K562 treated with DMSO at 1 percent for 24 hours (cell line): ENCODE data around the gene SPRR1B. TPM values are rescaled to one million over a fixed set of nuclear protein-coding genes. Genes with fewer than 3 reads are reported as not detected.

Experiments
- total RNA-seq: library from RNA; unstranded; fragments of 300-600 nt; gene quantifications from 2 replicates; pipeline ENCODE4 v1.2.3, GENCODE V29; 2022; ENCODE audit warnings: low read depth; ENCODE audit not compliant: insufficient read depth

Gene SPRR1B
- not detected in 2 replicates for total RNA-seq

DNA sequence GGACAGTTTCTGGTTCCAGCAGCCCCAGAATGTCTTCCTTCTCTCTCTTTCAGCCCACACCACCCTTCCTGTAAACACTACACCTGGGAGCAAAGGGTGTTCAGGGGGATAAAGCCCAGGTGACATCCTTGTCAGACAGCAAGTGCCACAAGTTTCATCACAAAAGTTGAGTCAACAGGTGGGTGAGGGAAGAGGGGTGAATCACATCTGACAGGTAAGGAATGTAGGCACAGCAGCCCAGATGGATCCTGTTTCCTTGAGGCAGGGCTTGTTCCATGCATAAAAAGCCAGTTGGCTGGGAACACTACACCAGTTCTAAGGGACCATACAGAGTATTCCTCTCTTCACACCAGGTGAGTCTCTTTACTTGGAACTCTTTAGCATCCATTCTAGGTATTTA lies at the start of gene SPRR1B:
SPRR1B (plus strand) TSS at position 309 of the 400 bp plus-strand sequence. CDS start 1,143 bp downstream, outside the sequence.

GRCh38 chr1:152983743-152984142 lies 47.3 kb upstream of the SPRR1B start, which contains the start of gene SPRR1A:
Gene SPRR1A, plus strand, starts transcription at chr1:152984081. Its CDS starts 1,150 bp downstream, at chr1:152985231.

DNA sequence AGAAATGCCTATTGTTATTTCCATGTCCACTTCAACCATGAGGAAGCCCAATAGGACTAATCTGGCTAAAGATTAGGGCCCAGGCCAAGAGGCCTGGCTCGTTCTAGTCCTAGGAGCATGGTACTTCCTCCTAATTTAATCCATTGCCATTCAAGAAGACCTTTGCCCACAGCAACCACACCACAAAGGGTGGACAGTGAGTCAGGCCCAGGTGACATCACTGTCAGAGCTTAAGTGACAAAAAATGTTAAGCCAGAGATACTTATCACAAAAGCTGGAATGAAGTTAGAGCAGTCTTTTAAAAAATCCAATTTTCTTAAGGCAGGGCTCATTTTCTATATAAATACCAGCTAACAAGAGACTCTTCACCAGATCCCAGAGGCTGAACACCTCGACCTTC lies 29.6 kb upstream of the SPRR1B start, which contains the start of gene SPRR3:
SPRR3 (plus strand) TSS at position 368 of the 400 bp plus-strand sequence. CDS start 1,272 bp downstream, outside the sequence.

DNA sequence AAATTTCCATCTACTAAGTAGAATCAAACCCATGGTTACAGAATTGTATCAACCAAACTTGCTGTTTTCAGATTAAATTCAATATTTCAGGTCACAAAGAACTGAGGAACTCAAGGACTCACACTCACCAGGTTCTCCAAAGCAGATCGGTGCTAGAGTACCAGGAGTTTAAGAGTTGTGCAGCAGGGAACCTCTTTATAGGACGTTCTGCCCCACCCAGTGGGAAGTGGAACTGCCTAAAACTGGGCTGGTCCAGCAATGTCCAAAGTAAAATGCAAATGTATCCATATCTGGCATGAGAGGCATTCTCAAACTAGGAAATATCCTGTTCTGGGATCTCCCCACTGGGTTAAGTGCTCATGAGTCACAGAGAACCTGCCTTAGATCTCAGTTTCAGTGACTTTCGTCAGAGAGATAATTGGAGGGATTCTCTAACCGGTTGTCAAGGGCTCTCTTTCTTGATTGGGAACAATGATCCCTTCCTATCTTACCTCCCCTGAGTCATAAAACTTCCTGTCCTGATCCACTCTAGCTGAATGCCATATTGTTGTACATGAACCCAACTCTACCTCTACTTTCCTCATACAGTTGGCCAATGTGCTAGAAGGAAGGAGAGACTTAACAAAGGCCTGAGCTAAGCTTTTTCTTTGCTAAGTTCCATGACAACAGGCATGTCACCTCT lies 10.1 kb downstream of the SPRR1B start, which contains the start of gene SPRR2D:
SPRR2D (minus strand) TSS at position 171 of the 682 bp plus-strand sequence. CDS start 774 bp downstream, outside the sequence.

GRCh38 chr1:153057375-153057774 lies 26.4 kb downstream of the SPRR1B start, which contains the start of gene SPRR2A:
Gene SPRR2A, minus strand, starts transcription at chr1:153057512. Its CDS starts 777 bp downstream, at chr1:153056735.

DNA sequence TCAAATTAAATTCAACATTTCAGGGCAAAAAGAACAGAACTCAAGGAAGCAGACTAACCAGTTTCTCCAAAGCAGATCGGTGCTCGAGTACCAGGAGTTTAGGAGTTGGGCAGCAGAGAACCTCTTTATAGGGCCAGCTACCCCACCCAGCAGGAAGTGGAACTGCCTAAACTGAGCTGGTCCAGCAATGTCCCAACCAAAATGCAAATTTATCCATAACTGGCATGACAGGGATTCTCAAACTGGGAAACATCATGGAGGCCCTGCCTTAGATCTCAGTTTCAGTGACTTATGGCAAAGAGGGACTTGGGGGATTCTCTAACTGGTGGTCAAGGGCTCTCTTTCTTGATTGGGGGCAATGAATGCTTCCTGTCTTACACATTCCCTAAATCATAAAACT lies 40.5 kb downstream of the SPRR1B start, which contains the start of gene SPRR2B:
SPRR2B (minus strand) TSS at position 101 of the 400 bp plus-strand sequence. CDS start 772 bp downstream, outside the sequence.

Other genes with a start within 250 kb of the SPRR1B start
- gene LCE1E, start 244.9 kb upstream of the SPRR1B start, total RNA-seq, result not detected in 2 replicates
- not detected in 2 replicates for gene LCE1D, start 234.5 kb upstream of the SPRR1B start, total RNA-seq
- not detected in 2 replicates for gene LCE1C, start 224.6 kb upstream of the SPRR1B start, total RNA-seq
- not detected in 2 replicates for gene LCE1B, start 219.2 kb upstream of the SPRR1B start, total RNA-seq
- not detected in 2 replicates for gene LCE1A, start 203.7 kb upstream of the SPRR1B start, total RNA-seq
- gene LCE6A, start 188.3 kb upstream of the SPRR1B start, total RNA-seq, result not detected in 2 replicates
- not detected in 2 replicates for gene LCE7A, start 171.2 kb upstream of the SPRR1B start, total RNA-seq
- not detected in 2 replicates for gene SMCP, start 152.9 kb upstream of the SPRR1B start, total RNA-seq
- not detected in 2 replicates for gene IVL, start 122.7 kb upstream of the SPRR1B start, total RNA-seq
- not detected in 2 replicates for gene SPRR5, start 84.0 kb upstream of the SPRR1B start, total RNA-seq
- not detected in 2 replicates for gene SPRR4, start 60.6 kb upstream of the SPRR1B start, total RNA-seq
- gene SPRR1A, start 47.1 kb upstream of the SPRR1B start, total RNA-seq, result not detected in 2 replicates
- gene SPRR3, start 29.5 kb upstream of the SPRR1B start, total RNA-seq, result not detected in 2 replicates
- 13.6 and 13.7 TPM in 2 replicates for gene SPRR2D, start 9.9 kb downstream of the SPRR1B start, total RNA-seq
- not detected in 2 replicates for gene SPRR2A, start 26.3 kb downstream of the SPRR1B start, total RNA-seq
- not detected in 2 replicates for gene SPRR2B, start 40.4 kb downstream of the SPRR1B start, total RNA-seq
- gene SPRR2E, start 63.3 kb downstream of the SPRR1B start, total RNA-seq, result not detected in 2 replicates
- not detected in 2 replicates for gene SPRR2F, start 82.3 kb downstream of the SPRR1B start, total RNA-seq
- not detected in 2 replicates for gene SPRR2G, start 119.7 kb downstream of the SPRR1B start, total RNA-seq
- gene LELP1, start 172.2 kb downstream of the SPRR1B start, total RNA-seq, result not detected in 2 replicates
- 0.74 and 1.4 TPM in 2 replicates for gene PRR9, start 186.4 kb downstream of the SPRR1B start, total RNA-seq
- gene LORICRIN, start 228.5 kb downstream of the SPRR1B start, total RNA-seq, result not detected in 2 replicates